ENCODE results near the gene RSU1.

DNA sequence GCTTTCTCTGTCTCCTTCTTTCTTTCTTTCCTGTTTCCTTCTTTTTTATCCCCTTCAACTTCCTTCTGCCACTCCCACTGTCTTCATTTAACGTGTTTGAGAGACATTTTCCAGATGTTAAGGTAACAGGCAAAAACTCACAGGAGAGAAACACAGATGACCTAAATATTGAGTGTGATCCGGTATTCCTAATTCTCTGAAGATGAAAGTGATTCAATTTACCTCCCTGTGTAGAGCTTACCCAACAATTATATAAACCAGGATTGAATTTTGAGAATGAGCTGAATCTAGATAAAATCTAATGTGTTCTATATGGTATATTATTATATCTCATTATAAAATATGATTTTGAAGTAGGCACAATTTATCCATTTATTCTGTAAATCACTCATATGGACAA, 46.5 kb upstream of the RSU1 start:
- TF ChIP-seq, protein P1, sequence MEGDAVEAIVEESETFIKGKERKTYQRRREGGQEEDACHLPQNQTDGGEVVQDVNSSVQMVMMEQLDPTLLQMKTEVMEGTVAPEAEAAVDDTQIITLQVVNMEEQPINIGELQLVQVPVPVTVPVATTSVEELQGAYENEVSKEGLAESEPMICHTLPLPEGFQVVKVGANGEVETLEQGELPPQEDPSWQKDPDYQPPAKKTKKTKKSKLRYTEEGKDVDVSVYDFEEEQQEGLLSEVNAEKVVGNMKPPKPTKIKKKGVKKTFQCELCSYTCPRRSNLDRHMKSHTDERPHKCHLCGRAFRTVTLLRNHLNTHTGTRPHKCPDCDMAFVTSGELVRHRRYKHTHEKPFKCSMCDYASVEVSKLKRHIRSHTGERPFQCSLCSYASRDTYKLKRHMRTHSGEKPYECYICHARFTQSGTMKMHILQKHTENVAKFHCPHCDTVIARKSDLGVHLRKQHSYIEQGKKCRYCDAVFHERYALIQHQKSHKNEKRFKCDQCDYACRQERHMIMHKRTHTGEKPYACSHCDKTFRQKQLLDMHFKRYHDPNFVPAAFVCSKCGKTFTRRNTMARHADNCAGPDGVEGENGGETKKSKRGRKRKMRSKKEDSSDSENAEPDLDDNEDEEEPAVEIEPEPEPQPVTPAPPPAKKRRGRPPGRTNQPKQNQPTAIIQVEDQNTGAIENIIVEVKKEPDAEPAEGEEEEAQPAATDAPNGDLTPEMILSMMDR (IDR thresholded peaks at IDR 0.05), result no peak
- TF ChIP-seq EP300 (IDR thresholded peaks at IDR 0.05) (no peak), POLR2A (IDR thresholded peaks at IDR 0.05) (no peak)

All from sigmoid colon (tissue), 4 donors.